ENCODE data around the gene GPR153.
A peak's percentile ranks its signal among the peaks of the same experiment; 100 is the strongest.

Gene GPR153

DNA sequence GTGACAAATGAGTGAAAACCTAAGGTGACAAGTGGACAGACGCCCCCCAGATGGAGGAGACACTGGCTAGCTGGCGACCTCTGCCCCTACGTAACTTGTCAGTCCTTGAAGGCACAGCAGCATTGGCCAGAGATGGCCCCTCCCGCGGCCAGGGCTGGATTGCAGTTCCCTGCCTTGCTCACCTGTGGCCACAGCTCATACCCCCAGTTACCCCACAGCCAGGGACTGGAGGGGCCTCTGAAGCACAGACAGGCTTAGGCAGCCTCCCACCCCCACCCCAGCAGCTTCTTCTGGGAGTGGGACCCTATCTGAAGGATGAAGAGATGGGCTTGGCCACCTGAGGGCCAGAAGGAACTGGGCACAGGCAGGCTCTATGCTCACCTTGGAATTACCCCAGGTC lies 13.2 kb downstream of the GPR153 start:
- DNase-seq, result no peak

GRCh38 chr1:6246497-6247467 lies 14.1 kb downstream of the GPR153 start:
- DNase-seq, result peak; percentile 66 to 82

GRCh38 chr1:6245869-6246496 lies 14.9 kb downstream of the GPR153 start:
- peak in 1 of 2 experiments; percentile 43 for DNase-seq

- peak; percentile 59 to 82 for DNase-seq
Measured at GRCh38 chr1:6245086-6245868, 15.6 kb downstream of the GPR153 start.

GRCh38 chr1:6244401-6245049 lies 16.4 kb downstream of the GPR153 start:
- DNase-seq, result no peak

- DNase-seq, result no peak
Measured at GRCh38 chr1:6243993-6244392, 16.9 kb downstream of the GPR153 start, which contains the start of gene HES3. Gene HES3, plus strand, starts transcription at chr1:6244179. Its CDS starts 187 bp downstream, at chr1:6244366.

DNA sequence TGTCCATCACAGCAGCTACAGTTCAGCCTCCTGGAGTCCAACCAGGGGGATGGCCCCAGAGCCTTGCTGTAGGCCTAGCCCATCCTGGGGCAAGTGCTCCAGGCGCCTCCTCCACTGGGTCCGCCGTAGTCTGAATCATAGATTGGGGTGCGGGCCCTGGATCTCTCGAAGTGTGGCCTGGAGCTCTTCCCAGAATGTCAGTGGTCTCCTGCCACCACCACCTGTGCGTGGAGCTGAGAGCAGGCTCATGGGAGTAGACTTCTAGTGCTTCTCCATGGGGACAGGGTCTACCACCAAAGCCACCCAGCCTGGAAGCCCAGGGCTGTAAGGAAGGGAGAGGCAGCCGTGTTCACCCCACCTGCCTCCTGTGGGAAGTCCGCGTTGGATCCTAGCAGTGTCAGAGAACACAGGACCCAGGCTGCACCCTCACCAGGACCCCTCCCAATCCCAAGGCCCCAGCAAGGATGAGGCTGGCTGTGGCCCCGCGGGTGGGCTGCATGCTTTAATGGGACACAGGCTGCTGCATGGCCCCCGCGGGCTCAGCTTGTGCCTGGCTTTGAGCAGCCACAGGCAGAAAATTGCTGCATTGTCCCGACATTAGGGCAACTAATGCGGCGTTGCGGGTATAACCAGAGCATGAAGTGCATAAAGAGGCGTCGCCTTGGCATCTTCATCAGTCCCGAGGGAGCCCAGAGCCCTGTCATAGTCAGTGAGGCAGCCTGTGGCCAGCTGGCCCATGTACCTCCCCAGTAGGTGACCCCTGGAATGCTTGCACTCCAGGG lies 17.7 kb downstream of the GPR153 start:
- no peak for DNase-seq

- no peak for DNase-seq
Measured at GRCh38 chr1:6241887-6242740, 18.8 kb downstream of the GPR153 start.

DNA sequence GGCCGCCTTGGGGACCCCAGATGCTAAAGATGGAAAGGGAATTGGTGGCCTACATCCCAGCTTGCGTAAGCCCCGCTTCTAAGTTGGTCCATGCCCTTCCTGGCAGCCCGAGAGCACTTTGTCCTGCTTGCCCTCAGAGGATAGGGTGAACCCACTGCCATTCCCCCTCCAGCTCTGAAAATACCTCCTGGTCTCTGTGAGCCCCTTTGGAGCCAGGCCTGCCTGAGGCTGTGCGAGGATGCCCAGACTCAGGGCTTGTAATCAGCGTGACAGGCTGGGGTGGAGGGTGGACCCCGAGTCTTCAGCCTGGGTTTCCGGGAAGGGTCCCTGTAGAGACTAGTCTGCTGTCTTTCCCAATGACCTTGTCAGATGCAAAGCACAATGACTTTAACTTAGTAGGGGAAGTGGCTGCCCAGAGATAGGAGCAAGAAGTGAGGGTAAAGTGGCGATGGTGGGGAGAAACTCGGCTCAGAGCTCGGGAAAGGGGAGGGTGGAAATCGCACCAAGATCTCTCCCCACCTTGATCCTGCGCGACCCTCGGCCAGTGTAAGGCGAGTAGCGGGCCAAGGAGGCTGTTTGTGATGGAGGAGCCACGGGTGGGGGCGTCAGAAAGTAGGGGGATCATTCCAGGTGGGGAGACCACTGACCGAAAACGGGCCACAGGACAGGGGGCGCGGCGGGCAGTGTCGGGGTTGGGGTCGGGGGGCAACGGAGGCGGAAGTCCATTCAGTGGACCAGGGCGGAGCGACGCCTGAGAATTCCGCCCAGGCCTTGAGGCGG lies 19.6 kb downstream of the GPR153 start:
- no peak for DNase-seq

GRCh38 chr1:6239950-6240768 lies 20.7 kb downstream of the GPR153 start:
- no peak for DNase-seq

- DNase-seq, result no peak
Measured at GRCh38 chr1:6239213-6239752, 21.6 kb downstream of the GPR153 start.

- no peak for DNase-seq
Measured at GRCh38 chr1:6237093-6237492, 23.8 kb downstream of the GPR153 start.

DNA sequence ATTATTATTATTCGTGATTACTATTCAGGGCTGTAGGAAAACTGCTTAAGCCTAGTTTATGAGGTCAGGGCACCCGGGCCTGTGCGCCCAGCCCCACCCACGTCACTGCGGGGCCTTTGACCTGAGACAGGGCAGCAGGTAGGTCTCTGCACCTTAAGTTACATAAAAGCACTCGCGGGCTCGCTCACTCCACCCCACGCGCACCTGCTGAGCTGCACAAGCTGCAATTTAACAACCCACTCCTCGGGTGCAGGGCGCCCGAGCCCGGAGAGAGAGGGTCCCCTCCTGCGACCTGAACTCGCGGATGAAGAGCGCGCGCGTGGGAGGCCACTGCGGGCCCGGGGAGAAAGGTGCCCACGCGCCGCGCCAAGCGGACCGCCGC lies 25.6 kb downstream of the GPR153 start:
- peak; percentile 27 to 33 for DNase-seq

- no peak for DNase-seq
Measured at GRCh38 chr1:6234502-6235295, 26.2 kb downstream of the GPR153 start.

GRCh38 chr1:6233376-6233775 lies 27.5 kb downstream of the GPR153 start:
- no peak for DNase-seq

DNA sequence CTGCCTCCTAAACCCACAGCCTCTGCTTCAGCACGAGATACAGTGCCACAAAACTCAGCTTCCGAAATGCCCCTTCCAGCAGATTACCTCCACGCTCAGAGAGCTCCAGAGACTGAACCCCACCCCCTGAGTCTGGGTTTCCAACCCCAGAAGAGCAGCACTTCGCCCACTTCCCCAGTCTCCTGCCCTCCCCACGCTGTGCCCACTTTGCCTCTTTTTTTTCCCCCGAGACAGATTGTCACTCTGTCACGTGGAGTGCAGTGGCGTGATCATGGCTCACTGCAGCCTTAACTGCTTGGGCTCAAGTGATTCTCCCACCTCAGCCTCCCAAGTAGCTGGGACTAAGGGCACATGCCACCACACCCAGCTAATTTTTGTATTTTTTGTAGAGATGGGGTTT lies 35.2 kb downstream of the GPR153 start:
- no peak for DNase-seq

GRCh38 chr1:6224718-6225117 lies 36.2 kb downstream of the GPR153 start:
- DNase-seq, result no peak

DNA sequence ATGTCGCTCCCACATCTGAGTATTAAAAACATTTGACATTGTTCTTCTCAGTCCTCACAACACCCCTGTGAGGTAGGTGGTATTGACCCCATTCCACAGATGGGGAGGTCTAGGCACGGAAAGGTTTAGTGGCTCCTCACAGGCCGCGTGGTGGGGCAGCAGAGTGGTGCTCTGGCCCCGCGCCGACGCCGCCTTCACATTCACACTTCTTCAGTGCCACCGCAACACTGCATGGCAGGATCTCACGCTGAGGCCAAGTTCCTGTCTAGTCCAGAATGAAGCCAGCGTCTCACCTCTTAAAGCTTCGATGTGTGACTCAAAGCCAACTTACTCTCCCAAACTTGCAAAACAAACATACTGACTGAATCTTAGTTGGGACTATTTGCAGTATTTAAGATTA lies 37.3 kb downstream of the GPR153 start:
- no peak for DNase-seq

Data from stimulated activated CD4-positive, alpha-beta T cell treated with anti-CD3 and anti-CD28 coated beads, Interleukin-4, amount 100 ng/mL, for 4 hours (primary cell).